ENCODE data around the gene SPSB1.

DNA sequence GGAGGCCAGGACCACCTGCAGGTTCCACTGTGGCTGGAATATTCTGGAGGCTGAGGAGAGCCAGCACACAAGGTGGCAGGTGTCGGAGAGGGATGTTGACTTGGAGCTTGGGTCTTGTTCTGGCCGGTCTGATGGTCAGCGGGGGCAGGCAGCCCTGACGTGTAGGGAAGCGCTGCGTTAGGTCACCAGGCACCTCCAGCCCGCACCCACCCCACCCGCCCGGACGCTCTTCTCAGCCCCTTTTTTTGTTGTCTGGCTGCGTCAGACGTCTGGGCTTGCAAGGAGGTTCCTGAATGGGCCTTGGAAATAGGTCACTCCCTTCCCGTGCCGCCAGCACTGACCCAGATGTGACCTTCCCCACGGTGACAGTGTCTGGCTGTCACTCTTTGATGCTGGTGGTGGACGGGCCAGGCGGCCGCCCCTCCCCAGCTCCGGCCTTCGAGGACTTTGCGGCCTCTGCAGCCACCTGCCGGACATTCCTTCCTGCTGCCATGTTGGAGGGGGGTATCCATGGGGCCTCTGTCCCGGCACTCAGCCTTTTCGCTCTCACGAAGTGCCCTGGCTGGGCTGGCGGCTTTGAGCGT lies 30.1 kb downstream of the SPSB1 start:
- no peak for TF ChIP-seq TAF1 (IDR thresholded peaks at IDR 0.05; ENCODE audit: low read depth, low read length)
- no peak for TF ChIP-seq POLR2A (IDR thresholded peaks at IDR 0.05; ENCODE audit: low read depth, low read length)
- no peak for TF ChIP-seq POLR2AphosphoS5 (IDR thresholded peaks at IDR 0.05; ENCODE audit: low read depth, low read length)
- TF ChIP-seq SPI1 (IDR thresholded peaks at IDR 0.05; ENCODE audit: low read depth, low read length), result no peak
- no peak for TF ChIP-seq PAX5 (IDR thresholded peaks at IDR 0.05; ENCODE audit: insufficient read depth, low read length, severe bottlenecking)
- TF ChIP-seq POU2F2 (IDR thresholded peaks at IDR 0.05; ENCODE audit: low read depth, low read length), result no peak

Measured in GM12891 (cell line).